OCI-LY7 (cell line): ENCODE results near the gene FAM184B. TPM values are rescaled to one million over a fixed set of nuclear protein-coding genes. Genes with fewer than 3 reads are reported as not detected.

Experiments used
- BruUV-seq: library from RNA; stranded (reverse); fragments of 400-500 nt; replicated peaks from 2 replicates; lab custom pipeline; 2021; lab: Mats Ljungman, UMichigan
- CTCF ChIA-PET: fragments of 300-600 bp; sonication (Branson Sonifier 250); formaldehyde crosslinking; loops from one replicate; lab custom pipeline; 2022; ENCODE audit warnings: antibody characterized with exemption; ENCODE audit not compliant: unreplicated experiment; lab: Charles Lee
- POLR2A ChIA-PET: fragments of 300-600 bp; sonication (Branson Sonifier 250); formaldehyde crosslinking; loops from one replicate; lab custom pipeline; 2022; ENCODE audit warnings: antibody characterized with exemption; lab: Charles Lee
- DNase-seq: peaks from one replicate; pipeline ENCODE4 v3.0.0-alpha.2; 2015; ENCODE audit warnings: low spot score
- H2AFZ ChIP-seq: fragments of 200-600 bp; sonication (generic), shearing (Covaris generic); 2 replicates; pipeline ENCODE4 v1.6.1; 2014; ENCODE audit warnings: mild to moderate bottlenecking, antibody characterized with exemption, low read length, moderate library complexity
- H3K27ac ChIP-seq: fragments of 200-600 bp; sonication (generic); 2 replicates; pipeline ENCODE4 v1.5.1; 2014; ENCODE audit warnings: mixed run types, low read depth, mild to moderate bottlenecking, moderate library complexity, low read length, inconsistent platforms; ENCODE audit not compliant: poor library complexity, severe bottlenecking
- H3K36me3 ChIP-seq: fragments of 200-600 bp; sonication (generic); 2 replicates; pipeline ENCODE4 v1.6.1; 2014; ENCODE audit warnings: mild to moderate bottlenecking, antibody characterized with exemption, low read length, moderate library complexity, mixed read lengths; ENCODE audit not compliant: insufficient read depth
- H3K4me1 ChIP-seq: fragments of 200-600 bp; sonication (generic); 2 replicates; pipeline ENCODE4 v1.5.1; 2014; ENCODE audit warnings: mild to moderate bottlenecking, low read length; ENCODE audit not compliant: insufficient read depth, poor library complexity, severe bottlenecking
- H3K4me2 ChIP-seq: fragments of 200-600 bp; sonication (generic); 2 replicates; pipeline ENCODE4 v1.6.1; 2014; ENCODE audit warnings: mild to moderate bottlenecking, low read length
- H3K4me3 ChIP-seq: fragments of 200-600 bp; sonication (generic); 2 replicates; pipeline ENCODE4 v1.5.1; 2014; ENCODE audit warnings: mild to moderate bottlenecking, low read depth, low read length; ENCODE audit not compliant: poor library complexity, severe bottlenecking
- H3K79me2 ChIP-seq: fragments of 200-600 bp; sonication (generic); 2 replicates; pipeline ENCODE4 v1.6.1; 2016; ENCODE audit warnings: low read depth, mild to moderate bottlenecking, low read length, moderate library complexity, mixed read lengths; ENCODE audit not compliant: insufficient read depth
- H3K9me2 ChIP-seq: fragments of 200-600 bp; sonication (generic); 2 replicates; pipeline ENCODE4 v1.6.1; 2016; ENCODE audit warnings: mild to moderate bottlenecking, low read length, mixed read lengths; ENCODE audit not compliant: insufficient read depth
- H3K9me3 ChIP-seq: fragments of 200-600 bp; sonication (generic); 2 replicates; pipeline ENCODE4 v1.6.1; 2014; ENCODE audit warnings: mild to moderate bottlenecking, mixed run types, low read length, mixed read lengths
- H4K20me1 ChIP-seq: fragments of 200-600 bp; sonication (generic); 2 replicates; pipeline ENCODE4 v1.6.1; 2014; ENCODE audit warnings: mild to moderate bottlenecking, antibody characterized with exemption, low read length, moderate library complexity, mixed read lengths; ENCODE audit not compliant: insufficient read depth
- CTCF ChIP-seq: fragments of 200-600 bp; sonication (generic); conservative IDR thresholded peaks from 2 replicates; pipeline ENCODE4 v1.5.1; 2014; ENCODE audit warnings: mild to moderate bottlenecking, antibody characterized with exemption, low read length, moderate library complexity, mixed read lengths
- EZH2phosphoT487 ChIP-seq: fragments of 200-600 bp; sonication (generic); IDR thresholded peaks from 2 replicates; pipeline ENCODE4 v1.6.1; 2018; ENCODE audit warnings: low read depth, borderline replicate concordance, mild to moderate bottlenecking, mixed run types, antibody characterized with exemption, low read length, moderate library complexity, mixed read lengths
- intact Hi-C: fragments of 100-400 bp; cut with micrococcal nuclease; formaldehyde crosslinking; loops from one replicate; pipeline ENCODE4 v1.10.0; 2022; ENCODE audit not compliant: unreplicated experiment
- total RNA-seq, 2 experiments: library from RNA; depleted of rRNA in 1 of 2; stranded (reverse); fragments of >200 nt in 1 of 2; shearing (Covaris generic) in 1 of 2; gene quantifications; 2 replicates each; pipeline ENCODE4 v1.2.3, GENCODE V29; 2014 to 2022

Gene FAM184B
- total RNA-seq, 2 experiments from 2014 or later = not detected

DNA sequence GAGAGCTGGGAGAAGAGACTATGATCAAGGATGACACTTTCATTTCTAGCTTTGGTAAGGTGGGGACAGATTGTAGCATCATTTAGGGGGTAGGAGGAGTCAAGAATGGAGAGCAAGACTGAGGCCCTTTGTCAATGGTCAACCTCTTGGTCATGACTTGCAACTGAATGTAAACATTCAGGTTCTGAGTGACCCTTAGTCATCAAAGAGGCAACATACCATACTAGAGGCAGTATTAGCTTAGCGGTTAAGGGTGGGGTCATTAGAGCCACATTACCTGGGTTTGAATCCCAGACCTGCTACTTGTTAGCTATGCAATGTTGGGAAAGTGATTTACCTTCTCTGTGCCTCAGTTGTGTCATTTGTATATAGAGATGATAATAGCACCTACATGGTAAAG lies 90.5 kb downstream of the FAM184B start:
- no peak overlapping the region for H3K4me3 ChIP-seq
- no peaks in the 10 kb centered on the region for H3K9me3 ChIP-seq
- TF ChIP-seq CTCF (no peak), EZH2phosphoT487 (no peak)
- intact Hi-C loops = no loop called here
- H3K9me2 ChIP-seq = no peaks in the 10 kb centered on the region
- no peak overlapping the region for H3K27ac ChIP-seq
- no peak for DNase-seq
- POLR2A ChIA-PET = no interaction called here
- H2AFZ ChIP-seq = no peak overlapping the region
- H3K4me2 ChIP-seq = no peak overlapping the region
- no peaks in the 10 kb centered on the region for H3K36me3 ChIP-seq
- no peaks in the 10 kb centered on the region for H3K79me2 ChIP-seq
- H3K4me1 ChIP-seq = no peaks in the 10 kb centered on the region
- CTCF ChIA-PET = no interaction called here
- BruUV-seq = no TSS peak
- H4K20me1 ChIP-seq = no peaks in the 10 kb centered on the region

- Histone ChIP-seq H3K36me3 (no peaks in the 10 kb centered on the region), H3K4me2 (no peak overlapping the region), H3K27ac (no peak overlapping the region), H2AFZ (no peak overlapping the region), H3K9me3 (no peaks in the 10 kb centered on the region), H3K4me3 (no peak overlapping the region), H3K79me2 (no peaks in the 10 kb centered on the region), H3K9me2 (no peaks in the 10 kb centered on the region), H4K20me1 (no peaks in the 10 kb centered on the region), H3K4me1 (no peaks in the 10 kb centered on the region)
- TF ChIP-seq CTCF (no peak), EZH2phosphoT487 (no peak)
- DNase-seq = no peak
- intact Hi-C loops = no loop called here
- ChIA-PET POLR2A (no interaction called here), CTCF (no interaction called here)
- BruUV-seq = no TSS peak
Measured at GRCh38 chr4:17690135-17690534, 91.3 kb downstream of the FAM184B start.

GRCh38 chr4:17688011-17688441 lies 93.4 kb downstream of the FAM184B start:
- Histone ChIP-seq H2AFZ (no peak overlapping the region), H3K79me2 (no peaks in the 10 kb centered on the region), H3K27ac (no peak overlapping the region), H3K9me2 (no peaks in the 10 kb centered on the region), H3K9me3 (no peaks in the 10 kb centered on the region), H3K4me3 (no peak overlapping the region), H3K4me2 (no peak overlapping the region), H3K4me1 (no peaks in the 10 kb centered on the region), H4K20me1 (no peaks in the 10 kb centered on the region), H3K36me3 (no peaks in the 10 kb centered on the region)
- DNase-seq = no peak
- ChIA-PET CTCF (no interaction called here), POLR2A (interaction anchor here (0.7 kb wide), 2 partner anchors 140 to 1382 kb away, joined by 3 to 5 read pairs; no protein-coding TSS in a partner anchor)
- no TSS peak for BruUV-seq
- intact Hi-C loops = no loop called here
- no peak for TF ChIP-seq EZH2phosphoT487
- TF ChIP-seq CTCF = no peak
